HG02852 (cell line): ENCODE results near the gene RNMT.
"Not testable (repeated sequence)": the region's sequence is repeated elsewhere in the genome, so short reads cannot be mapped to it uniquely, and the experiment has no call there.

Experiments used
- ATAC-seq: cut with Tn5 transposase; IDR thresholded peaks from one replicate; pipeline ENCODE4 v1.9.1; 2021; ENCODE audit warnings: mild to moderate bottlenecking, moderate library complexity; ENCODE audit not compliant: unreplicated experiment

The RNMT gene

DNA sequence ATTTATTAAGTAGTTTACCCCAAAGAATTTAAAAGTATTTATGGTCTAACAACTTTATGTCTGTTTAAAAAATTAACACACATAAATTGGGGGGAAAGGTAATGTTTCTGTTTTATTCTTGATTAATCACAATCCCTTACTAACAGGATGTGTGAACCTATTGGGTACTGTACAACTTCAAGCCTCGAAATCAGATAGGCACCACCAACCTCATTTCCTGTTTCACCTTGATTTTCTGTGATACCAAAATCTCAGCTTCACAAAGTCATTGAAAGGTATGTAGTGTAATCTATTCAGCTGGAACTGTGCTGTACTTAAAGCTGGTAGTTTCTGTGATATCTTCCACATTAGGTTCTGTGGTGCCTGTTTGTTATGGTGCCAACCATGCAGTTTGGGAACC, 4.0 kb downstream of the RNMT start:
- ATAC-seq = no peak

- ATAC-seq = no peak
Measured at GRCh38 chr18:13735681-13736080, 9.2 kb downstream of the RNMT start.

DNA sequence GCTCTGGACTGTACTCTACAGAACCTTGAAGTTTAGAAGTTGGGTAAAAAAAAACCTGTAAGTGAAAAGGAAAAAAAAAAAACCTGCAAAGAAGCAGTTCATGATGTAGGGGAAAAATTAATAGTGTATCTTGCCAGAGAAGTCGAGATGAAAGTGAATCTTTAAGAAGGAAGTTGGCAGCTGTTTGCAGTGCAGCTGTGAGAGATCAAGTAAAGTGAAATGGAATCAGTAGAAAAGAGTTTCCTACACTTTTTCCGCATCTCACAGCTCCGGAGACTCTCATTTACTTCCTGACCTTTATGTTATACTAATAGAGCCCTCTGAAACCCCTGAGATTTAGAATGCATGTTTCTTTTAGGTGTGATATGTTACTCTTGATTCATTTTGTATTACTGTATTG, 19.2 kb downstream of the RNMT start:
- ATAC-seq = no peak

DNA sequence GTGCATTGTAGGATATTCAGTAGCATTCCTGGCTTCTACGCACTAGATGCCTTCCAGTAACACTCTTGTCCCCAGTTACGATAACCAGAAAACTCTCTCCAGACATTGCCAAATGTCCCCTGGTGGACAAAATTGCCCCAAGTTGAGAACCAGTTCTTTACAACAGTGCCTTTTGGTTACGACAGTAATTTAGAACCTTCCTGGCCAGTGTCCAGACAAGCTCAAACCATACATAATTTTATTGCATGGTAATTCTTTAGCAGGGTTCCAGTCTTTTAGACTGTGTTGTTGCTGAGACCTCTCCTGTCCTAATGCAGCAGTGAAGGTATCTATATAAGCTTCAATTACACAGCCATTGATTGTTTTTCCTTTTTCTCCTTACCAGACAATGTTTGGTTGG, 20.2 kb downstream of the RNMT start:
- no peak for ATAC-seq

GRCh38 chr18:13751599-13751998, 25.1 kb downstream of the RNMT start:
- ATAC-seq = not testable (repeated sequence)

GRCh38 chr18:13756261-13756660, 29.8 kb downstream of the RNMT start:
- no peak for ATAC-seq

- no peak for ATAC-seq
Measured at GRCh38 chr18:13756671-13757070, 30.2 kb downstream of the RNMT start.

DNA sequence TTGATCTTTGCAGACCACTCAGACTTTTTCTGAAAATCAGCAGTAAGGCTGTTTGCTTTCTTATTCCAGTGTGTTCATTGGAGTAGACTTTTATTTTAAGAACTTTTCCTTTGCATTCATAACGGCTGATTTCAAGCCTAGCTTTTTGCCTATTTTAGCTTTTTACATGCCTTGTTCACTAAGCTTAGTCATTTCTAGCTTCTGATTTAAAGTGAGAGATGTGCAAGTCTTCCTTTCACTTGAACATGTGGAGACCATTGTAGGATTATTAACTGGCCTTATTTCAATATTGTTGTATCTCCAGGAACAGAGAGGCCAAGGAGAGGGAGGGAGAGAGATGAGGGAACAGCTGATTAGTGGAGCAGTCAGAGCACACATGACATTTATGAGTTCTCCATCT, 32.1 kb downstream of the RNMT start:
- no peak for ATAC-seq

- ATAC-seq = no peak
Measured at GRCh38 chr18:13760047-13760446, 33.6 kb downstream of the RNMT start.

- ATAC-seq = no peak
Measured at GRCh38 chr18:13762690-13763439, 36.4 kb downstream of the RNMT start.

DNA sequence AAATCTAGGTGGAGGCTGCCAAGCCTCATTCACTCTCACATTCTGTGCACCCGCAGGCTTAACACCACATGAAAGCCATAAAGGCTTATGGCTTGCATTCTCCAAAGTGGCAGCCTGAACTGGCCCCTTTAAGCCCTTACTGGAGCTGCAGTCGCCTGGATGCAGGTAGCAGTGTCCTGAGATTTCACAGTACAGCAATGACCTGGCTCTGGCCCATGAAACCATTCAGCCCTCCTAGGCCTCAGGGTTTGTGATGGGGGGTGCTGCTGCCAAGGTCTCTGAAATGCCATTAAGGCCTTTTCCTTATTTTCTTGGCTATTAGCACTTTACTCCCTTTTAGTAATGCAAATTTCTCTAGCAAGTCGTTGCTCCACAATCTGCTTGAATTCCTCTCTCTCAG, 48.6 kb downstream of the RNMT start:
- ATAC-seq = no peak

DNA sequence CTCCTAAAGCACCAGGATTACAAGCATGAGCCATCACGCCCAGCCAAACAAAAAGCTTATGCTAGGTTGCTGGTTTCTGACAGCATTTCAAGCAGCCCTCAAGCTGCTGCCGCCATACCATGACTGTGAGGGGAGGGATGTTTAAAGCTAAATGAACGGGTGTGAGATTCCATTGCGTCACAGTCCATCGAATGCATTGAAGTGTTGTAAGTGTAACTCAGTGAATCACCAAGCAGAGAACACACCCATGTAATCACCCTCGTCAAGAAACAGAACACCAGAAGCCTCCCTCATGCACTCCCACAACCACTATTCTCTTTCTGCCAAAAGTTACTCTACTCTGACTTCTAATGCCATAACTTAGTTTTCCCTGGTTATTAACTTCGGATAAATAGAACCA, 64.7 kb downstream of the RNMT start:
- ATAC-seq = no peak

GRCh38 chr18:13793819-13794218, 67.3 kb downstream of the RNMT start:
- ATAC-seq = no peak

- ATAC-seq = no peak
Measured at GRCh38 chr18:13796515-13796914, 70.0 kb downstream of the RNMT start.

GRCh38 chr18:13797157-13797611, 70.7 kb downstream of the RNMT start:
- no peak for ATAC-seq

DNA sequence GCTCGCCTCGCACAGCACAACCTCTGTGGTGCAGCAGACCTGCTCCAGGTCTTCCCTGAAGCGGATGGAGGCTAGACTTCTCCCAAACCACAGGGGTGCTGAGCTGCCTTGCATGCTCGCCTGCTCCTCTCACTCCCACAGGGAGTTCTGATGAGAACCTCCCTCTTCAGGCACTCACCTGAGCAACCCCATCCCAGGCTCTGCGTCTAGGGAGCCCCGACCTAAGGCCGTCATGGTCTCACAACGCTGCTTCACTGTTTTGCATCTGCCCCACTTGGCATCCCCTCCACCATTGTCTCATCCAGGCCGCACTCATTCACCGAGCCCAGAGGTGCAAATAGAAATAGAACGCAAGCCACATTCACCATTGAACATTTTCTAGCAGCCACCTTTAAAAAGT, 72.9 kb downstream of the RNMT start:
- ATAC-seq = no peak

DNA sequence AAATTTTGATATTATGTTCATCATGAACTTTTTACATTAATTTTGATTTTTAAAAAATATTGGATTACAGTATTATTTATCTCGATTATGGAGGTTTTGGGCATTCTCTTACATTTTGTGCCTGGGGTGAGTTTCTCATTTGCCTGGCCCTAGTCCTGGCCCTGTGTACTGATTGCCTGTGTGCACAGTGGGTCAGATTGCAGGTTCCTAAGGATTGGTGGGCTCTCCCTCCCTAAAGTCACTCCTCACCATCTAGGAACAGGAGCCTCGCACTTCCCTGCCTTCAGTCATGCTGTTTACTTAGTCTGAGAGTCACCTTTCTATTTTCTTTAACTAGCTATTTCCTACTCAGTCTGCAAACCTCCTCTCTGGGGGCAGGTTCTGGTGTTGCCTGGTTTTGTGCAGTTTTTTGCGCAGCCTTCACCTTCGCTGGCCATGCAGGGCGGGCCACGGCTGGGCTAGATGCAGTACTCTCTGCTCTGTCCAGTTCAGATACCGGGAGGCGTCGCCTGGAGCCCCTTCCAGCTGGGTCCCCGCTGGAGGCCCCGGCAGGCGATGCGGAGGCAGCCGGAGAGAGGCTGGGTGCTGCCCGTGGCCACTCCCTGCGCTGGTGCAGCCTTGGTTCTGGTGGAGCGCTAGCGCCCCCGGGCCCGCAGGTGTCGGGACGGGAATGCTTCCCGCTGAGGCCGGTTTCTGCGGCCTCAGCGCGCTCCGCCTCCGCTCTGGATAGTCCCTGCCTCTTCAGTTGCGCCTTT, 74.2 kb downstream of the RNMT start:
- no peak for ATAC-seq

- no peak for ATAC-seq
Measured at GRCh38 chr18:13801260-13801601, 74.8 kb downstream of the RNMT start.

GRCh38 chr18:13804305-13804704, 77.8 kb downstream of the RNMT start:
- ATAC-seq = no peak

- ATAC-seq = no peak
Measured at GRCh38 chr18:13808294-13809042, 82.0 kb downstream of the RNMT start.

DNA sequence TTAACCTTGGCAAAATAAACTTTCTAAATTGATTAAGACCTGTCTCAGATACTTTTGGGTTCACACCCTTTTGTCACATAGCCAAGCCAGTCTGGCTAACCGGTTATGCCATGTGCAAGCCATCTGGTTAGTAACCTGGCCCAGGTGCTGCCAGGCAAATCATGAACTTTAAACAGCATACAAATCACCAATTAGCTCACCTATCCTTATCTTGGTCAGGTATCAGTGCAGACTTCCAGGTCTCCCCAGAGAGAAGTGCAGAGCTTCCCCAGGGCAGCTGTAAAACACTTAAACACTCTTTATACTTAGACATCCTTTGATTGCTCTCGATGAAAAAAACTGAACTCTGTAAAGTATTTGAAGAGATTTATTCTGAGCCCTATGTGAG, 82.6 kb downstream of the RNMT start:
- no peak for ATAC-seq
